ENCODE measurements around the gene CYP24A1. TPM values are rescaled to one million over a fixed set of nuclear protein-coding genes. Genes with fewer than 3 reads are reported as not detected.

Gene CYP24A1
- polyA plus RNA-seq, 3 donors = not detected

DNA sequence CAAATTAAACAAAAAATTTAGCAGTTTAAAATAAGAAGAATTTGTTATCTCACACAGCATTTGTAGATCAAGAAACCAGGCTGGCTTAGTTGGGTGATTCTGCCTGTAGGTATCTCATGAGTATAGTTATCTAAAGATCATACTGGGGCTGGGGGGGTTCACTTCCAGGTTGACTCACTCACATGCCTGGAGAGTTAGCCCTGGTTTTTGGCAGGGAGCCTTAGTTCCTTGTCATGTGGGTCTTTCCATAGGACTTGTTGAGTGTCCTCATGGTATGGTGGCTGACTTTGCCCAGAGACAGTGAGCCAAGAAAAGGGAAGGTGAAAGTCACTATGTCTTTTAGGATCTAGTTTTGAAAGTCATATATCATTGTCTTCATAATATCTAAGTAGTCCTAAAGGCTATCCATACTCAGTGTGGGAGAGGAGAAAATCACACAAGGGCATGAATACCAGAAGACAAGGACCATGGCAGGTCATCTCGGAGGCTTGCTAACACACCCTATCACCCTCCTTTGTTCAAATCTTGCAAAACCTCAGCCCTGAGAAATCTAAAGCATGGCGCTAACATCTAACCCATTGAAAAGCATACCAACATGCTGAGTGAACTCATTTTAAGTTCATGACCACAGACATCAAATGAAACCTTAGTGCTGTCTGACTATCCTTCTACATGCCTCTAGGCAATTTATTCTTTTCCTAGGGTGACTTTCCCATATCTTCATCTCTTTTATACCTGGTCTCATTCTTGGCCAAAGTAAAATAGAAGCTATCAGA is 39.2 kb downstream of the CYP24A1 start:
- H3K36me3 Mint-ChIP-seq = no peaks in the 10 kb centered on the region
- Histone ChIP-seq H3K9me3 (replicated peaks in 1 of 2; ENCODE audit: control insufficient read depth in 1 of 2, insufficient read depth in 1 of 2, low read length in 2 of 2) (peaks cover 0 to 5% of the 10 kb centered on the region in 2 donors), H3K27me3 (ENCODE audit: control insufficient read depth in 2 of 2, insufficient read depth in 2 of 2, low read length in 2 of 2) (peaks cover 0 to 5% of the 10 kb centered on the region in 2 donors), H3K4me2 (replicated peaks; ENCODE audit: extremely low read depth, low read length, poor library complexity, severe bottlenecking) (no peak overlapping the region), H3K4me3 (replicated peaks in 1 of 3; ENCODE audit: low read depth in 2 of 3, low read length in 3 of 3) (no peak overlapping the region), H2AFZ (ENCODE audit: insufficient read depth, low read depth, low read length, poor library complexity, severe bottlenecking) (no peak overlapping the region), H3K4me1 (ENCODE audit: control insufficient read depth in 1 of 2, insufficient read depth in 2 of 2, low read length in 2 of 2) (peaks cover 25 to 27% of the 10 kb centered on the region in 2 donors), H3K79me2 (ENCODE audit: insufficient read depth, low read length) (no peaks in the 10 kb centered on the region), H3K9ac (ENCODE audit: insufficient read depth, low read length, poor library complexity, severe bottlenecking) (no peak overlapping the region), H3K36me3 (replicated peaks in 1 of 2; ENCODE audit: control insufficient read depth in 1 of 2, insufficient read depth in 2 of 2, low read length in 2 of 2) (no peaks in the 10 kb centered on the region), H4K20me1 (ENCODE audit: insufficient read depth, low read length) (no peaks in the 10 kb centered on the region), H3K27ac (ENCODE audit: low read depth in 1 of 2, low read length in 2 of 2) (no peak overlapping the region)
- WGBS (ENCODE audit: insufficient coverage) = 100% methylated on average over 1 of the region's 2 CpGs
- peaks cover 0 to 5% (median 0%) of the 10 kb centered on the region in 7 donors for H3K9me3 Mint-ChIP-seq
- peak in 1 of 3 donors; percentile 44 for DNase-seq
- no peak overlapping the region for H3K27ac Mint-ChIP-seq
- no peak overlapping the region for H3K4me3 Mint-ChIP-seq
- no peak for TF ChIP-seq CTCF (IDR thresholded peaks at IDR 0.05)
- peaks cover 0 to 3% (median 2%) of the 10 kb centered on the region in 3 donors for H3K27me3 Mint-ChIP-seq (ENCODE audit: low read depth in 3 of 3)
- intact Hi-C loops (cut with micrococcal nuclease) = no loop called here
- H3K4me1 Mint-ChIP-seq = peaks cover 14% of the 10 kb centered on the region

- Mint-ChIP-seq H3K4me3 (no peak overlapping the region), H3K4me1 (peaks cover 14% of the 10 kb centered on the region), H3K27ac (peak overlapping the region in 4 of 7 donors; percentile 51 to 87 (median 80)), H3K36me3 (no peaks in the 10 kb centered on the region), H3K9me3 (peaks cover 0 to 5% (median 0%) of the 10 kb centered on the region in 7 donors), H3K27me3 (ENCODE audit: low read depth in 3 of 3) (no peaks in the 10 kb centered on the region)
- peaks cover 0 to 3% of the 10 kb centered on the region in 2 donors for H3K27me3 ChIP-seq (ENCODE audit: control insufficient read depth in 2 of 2, insufficient read depth in 2 of 2, low read length in 2 of 2)
- TF ChIP-seq CTCF (IDR thresholded peaks at IDR 0.05) = no peak
- H3K4me1 ChIP-seq (ENCODE audit: control insufficient read depth in 1 of 2, insufficient read depth in 2 of 2, low read length in 2 of 2) = peaks cover 25 to 27% of the 10 kb centered on the region in 2 donors
- 59% methylated on average over 3 of the region's 6 CpGs for WGBS (ENCODE audit: insufficient coverage)
- no peaks in the 10 kb centered on the region for H4K20me1 ChIP-seq (ENCODE audit: insufficient read depth, low read length)
- no peak overlapping the region for H2AFZ ChIP-seq (ENCODE audit: insufficient read depth, low read depth, low read length, poor library complexity, severe bottlenecking)
- H3K9ac ChIP-seq (ENCODE audit: insufficient read depth, low read length, poor library complexity, severe bottlenecking) = no peak overlapping the region
- H3K27ac ChIP-seq (ENCODE audit: low read depth in 1 of 2, low read length in 2 of 2) = peak overlapping the region in 1 of 2 donors; percentile 81
- intact Hi-C loops (cut with micrococcal nuclease) = no loop called here
- H3K36me3 ChIP-seq (replicated peaks in 1 of 2; ENCODE audit: control insufficient read depth in 1 of 2, insufficient read depth in 2 of 2, low read length in 2 of 2) = no peaks in the 10 kb centered on the region
- peak overlapping the region in 1 of 3 experiments; percentile 33 for H3K4me3 ChIP-seq (replicated peaks in 1 of 3; ENCODE audit: low read depth in 2 of 3, low read length in 3 of 3)
- peaks cover 0 to 5% of the 10 kb centered on the region in 2 donors for H3K9me3 ChIP-seq (replicated peaks in 1 of 2; ENCODE audit: control insufficient read depth in 1 of 2, insufficient read depth in 1 of 2, low read length in 2 of 2)
- H3K4me2 ChIP-seq (replicated peaks; ENCODE audit: extremely low read depth, low read length, poor library complexity, severe bottlenecking) = no peak overlapping the region
- H3K79me2 ChIP-seq (ENCODE audit: insufficient read depth, low read length) = no peaks in the 10 kb centered on the region
- peak in 1 of 3 donors; percentile 18 for DNase-seq
These were observed 40.1 kb downstream of the CYP24A1 start for GRCh38 chr20:54133434-54134427.

All from CD14-positive monocyte (primary cell).